OCI-LY3 (cell line): ENCODE results near the gene FBXO24.

ENCODE experiments used
- H2AFZ ChIP-seq: fragments of 200-600, 300-600 bp; shearing (Covaris generic); 2 replicates; pipeline ENCODE4 v1.6.0; 2014; ENCODE audit warnings: antibody characterized with exemption, low read depth, low read length
- H3K27ac ChIP-seq: fragments of 200-600, 300-600 bp; sonication (generic); 2 replicates; pipeline ENCODE4 v1.5.1; 2014; ENCODE audit warnings: mild to moderate bottlenecking, low read length, moderate library complexity, mixed read lengths
- H3K27me3 ChIP-seq: fragments of 200-600, 300-600 bp; sonication (generic); 2 replicates; pipeline ENCODE4 v1.6.1; 2014; ENCODE audit warnings: low read depth, low read length, mixed read lengths
- H3K36me3 ChIP-seq: fragments of 200-600, 300-600 bp; sonication (generic); replicated peaks from 2 replicates; pipeline ENCODE3; 2014; ENCODE audit warnings: low read depth, low read length, mixed read lengths
- H3K4me1 ChIP-seq: fragments of 300-600, 200-600 bp; sonication (generic); 2 replicates; pipeline ENCODE4 v1.6.1; 2014; ENCODE audit warnings: low read length, mixed read lengths
- H3K4me2 ChIP-seq: fragments of 200-600, 300-600 bp; sonication (generic); 2 replicates; pipeline ENCODE4 v1.6.1; 2014; ENCODE audit warnings: low read length, mixed read lengths
- H3K4me3 ChIP-seq: fragments of 300-600, 200-600 bp; sonication (generic); 2 replicates; pipeline ENCODE4 v1.5.1; 2014; ENCODE audit warnings: antibody characterized with exemption, mild to moderate bottlenecking, low read length, moderate library complexity
- H3K79me2 ChIP-seq: fragments of 300-600, 200-600 bp; shearing (Covaris generic); 2 replicates; pipeline ENCODE4 v1.6.1; 2014; ENCODE audit warnings: mild to moderate bottlenecking, low read length, mixed read lengths
- H3K9ac ChIP-seq: fragments of 300-600, 200-600 bp; shearing (Covaris generic); 2 replicates; pipeline ENCODE4 v1.6.0; 2014; ENCODE audit warnings: mild to moderate bottlenecking, low read length, moderate library complexity
- H3K9me3 ChIP-seq: fragments of 200-600, 300-600 bp; shearing (Covaris generic); 2 replicates; pipeline ENCODE4 v1.6.1; 2014; ENCODE audit warnings: low read length, mixed read lengths; ENCODE audit not compliant: insufficient read depth
- H4K20me1 ChIP-seq: fragments of 200-600, 300-600 bp; sonication (generic); 2 replicates; pipeline ENCODE4 v1.6.1; 2016; ENCODE audit warnings: low read length, mixed read lengths; ENCODE audit not compliant: insufficient read depth
- CTCF ChIP-seq: fragments of 200-600, 300-600 bp; sonication (generic); IDR thresholded peaks from 2 replicates; pipeline ENCODE4 v1.5.1; 2014; ENCODE audit warnings: antibody characterized with exemption, low read length, low read depth
- EZH2phosphoT487 ChIP-seq: fragments of 200-600 bp; shearing (Covaris generic); IDR thresholded peaks from 2 replicates; pipeline ENCODE4 v1.6.1; 2018; ENCODE audit warnings: antibody characterized with exemption, mixed run types, low read depth

The FBXO24 gene

GRCh38 chr7:100584683-100585510 is 1.2 kb upstream of the FBXO24 start:
- peaks cover 13% of the 10 kb centered on the region for H3K36me3 ChIP-seq
- TF ChIP-seq CTCF (no peak), EZH2phosphoT487 (no peak)
- H3K4me3 ChIP-seq = peak overlapping the region; percentile 86
- H3K4me1 ChIP-seq = peaks cover 24% of the 10 kb centered on the region
- H3K27me3 ChIP-seq = 0 out of 2 replicates have a peak, but pooled peaks cover 6% of the 10 kb centered on the region
- H4K20me1 ChIP-seq = 0 out of 2 replicates have a peak, but pooled peaks cover 2% of the 10 kb centered on the region
- peak overlapping the region; percentile 94 for H3K9ac ChIP-seq
- peak overlapping the region; percentile 85; the same call in 1 of the 2 replicates for H3K27ac ChIP-seq
- no peaks in the 10 kb centered on the region for H3K9me3 ChIP-seq
- H3K79me2 ChIP-seq = peaks cover 8% of the 10 kb centered on the region
- H2AFZ ChIP-seq = no peak overlapping the region
- peak overlapping the region; percentile 96 for H3K4me2 ChIP-seq

- H3K27me3 ChIP-seq = 0 out of 2 replicates have a peak, but pooled peaks cover 6% of the 10 kb centered on the region
- H3K79me2 ChIP-seq = peaks cover 8% of the 10 kb centered on the region
- H3K9ac ChIP-seq = peak within 1 kb of the TSS; percentile 94
- peak within 1 kb of the TSS; percentile 87 for H2AFZ ChIP-seq
- H3K27ac ChIP-seq = peak within 1 kb of the TSS; percentile 85
- 0 out of 2 replicates have a peak, but pooled peaks cover 2% of the 10 kb centered on the region for H4K20me1 ChIP-seq
- H3K4me3 ChIP-seq = peak within 1 kb of the TSS; percentile 86
- peaks cover 8% of the 10 kb centered on the region for H3K36me3 ChIP-seq
- TF ChIP-seq EZH2phosphoT487 = no peak
- TF ChIP-seq CTCF = no peak
- H3K4me1 ChIP-seq = peaks cover 24% of the 10 kb centered on the region
- H3K4me2 ChIP-seq = peak within 1 kb of the TSS; percentile 96
- H3K9me3 ChIP-seq = no peaks in the 10 kb centered on the region
Observed at GRCh38 chr7:100585511-100586265, 440 bp upstream of the FBXO24 start, which contains the start of gene LRCH4. TSS of gene LRCH4 (minus strand) at chr7:100586129. CDS start at chr7:100586100, 29 bp downstream.

- Histone ChIP-seq H4K20me1 (0 out of 2 replicates have a peak, but pooled peaks cover 2% of the 10 kb centered on the region), H2AFZ (no peak overlapping the region), H3K4me2 (no peak overlapping the region), H3K36me3 (no peaks in the 10 kb centered on the region), H3K9me3 (no peaks in the 10 kb centered on the region), H3K79me2 (peaks cover 8% of the 10 kb centered on the region), H3K4me3 (no peak overlapping the region), H3K9ac (no peak overlapping the region), H3K27me3 (0 out of 2 replicates have a peak, but pooled peaks cover 6% of the 10 kb centered on the region), H3K27ac (no peak overlapping the region), H3K4me1 (peaks cover 18% of the 10 kb centered on the region)
- no peak for TF ChIP-seq EZH2phosphoT487
- peak; percentile 60 for TF ChIP-seq CTCF
Observed at GRCh38 chr7:100588438-100588837, 2.3 kb downstream of the FBXO24 start.
